Stimulated activated CD8-positive, alpha-beta memory T cell treated with anti-CD3 and anti-CD28 coated beads, Interleukin-2, amount 100 ng/mL, for 1 hour (primary cell): ENCODE data around the gene LMF1.
"Not testable (repeated sequence)": the region's sequence is repeated elsewhere in the genome, so short reads cannot be mapped to it uniquely, and the experiment has no call there.

Experiments
- DNase-seq, 2 donors: peaks; one replicate each; pipeline ENCODE4 v3.0.0-alpha.2; 2020; ENCODE audit warnings: low read depth in 2 of 2

LMF1 gene

DNA sequence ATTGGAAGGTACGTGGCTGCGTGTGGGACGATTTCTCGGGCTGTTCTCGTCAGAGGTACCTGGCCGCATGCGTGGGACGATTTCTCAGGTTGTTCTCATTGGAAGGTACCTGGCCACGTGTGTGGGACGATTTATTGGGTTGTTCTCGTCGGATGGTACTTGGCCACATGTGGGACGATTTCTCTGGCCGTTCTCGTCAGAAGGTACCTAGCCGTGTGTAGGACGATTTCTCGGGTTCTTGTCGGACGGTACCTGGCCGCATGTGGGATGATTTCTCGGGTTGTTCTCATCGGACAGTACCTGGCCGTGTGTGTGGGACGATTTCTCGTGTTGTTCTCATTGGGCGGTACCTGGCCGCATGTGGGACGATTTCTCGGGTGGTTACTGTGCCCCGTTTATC, 120.1 kb downstream of the LMF1 start:
- no peak for DNase-seq

DNA sequence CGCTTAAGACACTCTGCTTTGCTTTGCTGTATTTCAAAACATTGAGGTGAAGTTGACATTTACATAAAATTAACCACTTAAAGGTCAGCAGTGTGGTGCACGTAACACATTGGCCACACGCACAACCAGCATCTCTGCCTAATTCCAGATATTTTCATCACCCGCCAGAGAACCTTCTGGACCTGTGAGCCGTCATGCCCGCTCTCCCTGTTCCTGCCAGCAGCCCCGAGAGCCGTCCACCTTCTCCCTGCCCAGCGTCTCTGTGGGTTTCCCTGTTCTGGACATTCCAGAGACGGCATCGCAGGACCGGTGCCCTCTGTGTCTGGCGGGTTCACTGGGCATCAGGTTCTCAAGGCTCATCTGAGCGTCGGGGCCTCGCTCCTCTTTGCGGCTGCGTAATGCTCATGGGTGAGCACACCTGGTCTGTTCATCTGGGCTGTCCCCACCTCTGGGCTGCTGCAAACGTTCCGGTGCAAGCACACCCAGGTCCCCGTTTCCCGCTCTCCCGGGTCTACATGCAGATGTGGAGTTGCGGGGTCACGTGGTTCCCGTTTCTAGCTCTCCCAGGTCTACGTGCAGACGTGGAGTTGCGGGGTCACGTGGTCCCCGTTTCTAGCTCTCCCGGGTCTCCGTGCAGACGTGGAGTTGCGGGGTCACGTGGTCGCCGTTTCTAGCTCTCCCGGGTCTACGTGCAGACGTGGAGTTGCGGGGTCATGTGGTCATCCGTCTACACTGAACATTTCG, 122.1 kb downstream of the LMF1 start:
- DNase-seq = no peak

- no peak for DNase-seq
Observed at GRCh38 chr16:847681-848445, 122.9 kb downstream of the LMF1 start.

GRCh38 chr16:847151-847550, 123.6 kb downstream of the LMF1 start:
- no peak for DNase-seq

- DNase-seq = no peak
Observed at GRCh38 chr16:845351-845745, 125.4 kb downstream of the LMF1 start.

GRCh38 chr16:844638-845350, 126.0 kb downstream of the LMF1 start:
- no peak for DNase-seq

- no peak for DNase-seq
Observed at GRCh38 chr16:843771-844170, 127.0 kb downstream of the LMF1 start.

DNA sequence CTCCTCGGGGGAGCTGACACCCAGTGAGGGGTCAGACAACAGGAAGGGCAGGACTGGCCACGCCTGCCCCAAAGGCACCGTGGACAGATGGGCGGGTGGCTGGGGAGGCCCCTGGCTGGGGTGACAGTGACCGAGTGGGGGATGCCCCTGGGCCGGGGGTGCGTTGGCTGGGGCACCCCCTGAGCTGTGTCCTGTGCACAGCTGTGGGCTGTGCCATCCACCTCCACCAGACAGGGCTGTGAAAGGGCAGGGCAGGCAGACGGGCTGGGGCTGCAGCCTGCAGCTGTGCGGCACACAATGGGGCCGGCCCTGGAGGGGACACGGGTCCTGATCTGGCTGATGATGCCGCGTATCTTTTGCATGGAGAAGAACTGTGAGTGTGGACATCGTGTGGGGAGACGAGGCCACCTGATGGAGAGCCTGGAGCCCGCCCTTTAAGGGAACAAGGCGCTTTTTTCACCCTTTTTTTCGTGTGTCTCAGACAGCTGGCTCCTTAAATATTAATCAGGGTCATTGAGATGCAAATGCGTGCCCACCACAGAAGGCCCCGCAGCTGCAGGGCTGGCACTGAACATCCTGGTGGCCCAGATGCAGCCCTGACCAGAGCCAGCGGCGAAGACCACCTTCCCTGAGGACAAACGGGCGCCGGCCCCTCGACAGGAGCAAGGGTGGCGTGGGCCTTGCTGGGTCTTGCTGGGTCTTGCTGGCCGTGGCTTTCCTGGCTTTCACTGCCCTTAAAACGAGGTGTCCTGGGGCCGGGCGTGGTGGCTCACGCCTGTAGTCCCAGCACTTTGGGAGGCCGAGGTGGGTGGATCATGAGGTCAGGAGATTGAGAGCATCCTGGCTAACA, 127.8 kb downstream of the LMF1 start:
- DNase-seq = no peak

DNA sequence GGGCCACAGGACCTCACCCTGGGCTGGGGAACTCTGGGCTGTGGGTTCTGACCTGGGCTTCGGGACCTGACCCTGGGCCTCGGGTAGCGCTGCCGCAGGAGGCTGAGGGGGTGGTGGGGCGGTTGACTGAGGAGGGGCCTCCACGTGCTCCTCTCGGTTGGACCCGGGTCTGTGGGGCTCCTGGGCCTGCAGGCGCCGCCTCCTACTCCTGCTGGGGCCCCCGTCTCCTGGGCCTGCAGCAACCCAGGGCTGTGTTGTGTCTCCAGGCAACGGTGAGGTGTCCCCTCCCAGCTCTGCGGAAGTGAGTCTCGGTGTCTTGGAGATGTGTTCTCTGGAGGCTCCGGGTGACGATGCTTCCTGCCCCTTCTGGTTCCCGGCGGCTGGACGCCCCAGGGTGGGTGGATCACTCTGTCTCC, 128.7 kb downstream of the LMF1 start:
- DNase-seq = no peak

GRCh38 chr16:841455-842060, 129.2 kb downstream of the LMF1 start:
- no peak for DNase-seq

DNA sequence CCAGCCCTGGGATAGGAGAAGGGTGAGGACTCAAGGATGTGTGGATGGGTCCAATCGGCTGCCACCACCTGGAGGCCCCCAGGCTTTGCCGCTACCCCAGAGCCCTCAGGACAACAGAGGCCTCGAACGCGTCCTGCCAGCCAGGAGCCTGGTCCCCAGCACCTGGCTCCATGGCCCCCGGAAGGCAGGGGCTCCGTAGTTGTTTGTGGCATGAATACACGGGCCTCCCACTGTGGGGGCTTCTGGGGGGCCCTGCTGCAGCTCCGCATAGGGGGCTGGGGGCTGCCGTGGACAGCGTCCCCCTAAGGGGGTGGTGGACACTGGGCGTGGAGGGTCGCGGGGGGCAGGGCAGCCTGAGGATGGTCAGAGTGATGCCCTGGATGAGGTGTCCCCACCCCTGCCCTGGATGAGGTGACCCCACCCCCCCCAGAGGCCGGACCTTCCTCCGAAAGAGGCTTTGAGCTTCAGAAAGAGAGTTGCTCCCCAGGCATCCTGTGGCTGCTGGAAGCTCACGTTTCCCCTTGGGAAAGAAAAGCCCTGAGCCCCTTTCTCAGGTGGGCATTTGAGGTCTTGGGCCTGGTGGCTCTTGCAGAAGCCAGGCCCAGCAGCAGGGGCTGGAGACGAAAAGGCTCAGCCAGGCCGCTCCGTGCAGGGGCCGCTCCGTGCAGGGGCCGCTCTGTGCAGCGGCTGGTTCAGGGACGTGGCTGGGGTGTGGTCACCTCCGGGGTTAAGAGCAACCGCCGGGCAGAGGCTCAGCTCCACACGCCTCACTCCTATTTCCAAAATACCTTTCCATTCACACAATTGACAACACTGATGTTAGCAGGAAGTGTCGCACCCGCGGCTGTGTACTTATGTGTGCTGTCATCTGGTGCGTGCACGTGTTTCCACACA, 130.0 kb downstream of the LMF1 start:
- no peak for DNase-seq

GRCh38 chr16:839643-840408, 131.0 kb downstream of the LMF1 start:
- DNase-seq = no peak

- DNase-seq = no peak
Observed at GRCh38 chr16:838741-839140, 132.0 kb downstream of the LMF1 start.

GRCh38 chr16:836822-837221, 134.0 kb downstream of the LMF1 start:
- not testable (repeated sequence) for DNase-seq

DNA sequence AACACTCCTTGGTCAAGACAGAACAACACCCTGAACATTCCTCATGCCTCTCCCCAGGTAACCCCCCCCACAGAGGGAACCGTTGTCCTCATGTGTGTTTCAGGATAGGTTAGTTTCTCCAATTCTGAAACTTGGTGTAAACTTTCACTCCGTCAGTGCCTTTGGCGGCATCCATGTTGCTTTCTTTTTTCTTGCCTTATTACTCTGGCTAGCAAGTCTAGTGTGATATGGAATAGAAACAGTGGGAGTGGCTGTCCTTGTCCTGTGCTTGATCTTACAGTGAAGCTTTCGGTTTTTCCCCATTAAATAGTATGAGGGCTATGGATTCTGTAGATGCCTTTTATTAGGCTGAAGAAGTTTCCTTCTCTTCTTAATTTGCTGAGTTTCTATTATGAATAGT, 134.6 kb downstream of the LMF1 start:
- DNase-seq = no peak

DNA sequence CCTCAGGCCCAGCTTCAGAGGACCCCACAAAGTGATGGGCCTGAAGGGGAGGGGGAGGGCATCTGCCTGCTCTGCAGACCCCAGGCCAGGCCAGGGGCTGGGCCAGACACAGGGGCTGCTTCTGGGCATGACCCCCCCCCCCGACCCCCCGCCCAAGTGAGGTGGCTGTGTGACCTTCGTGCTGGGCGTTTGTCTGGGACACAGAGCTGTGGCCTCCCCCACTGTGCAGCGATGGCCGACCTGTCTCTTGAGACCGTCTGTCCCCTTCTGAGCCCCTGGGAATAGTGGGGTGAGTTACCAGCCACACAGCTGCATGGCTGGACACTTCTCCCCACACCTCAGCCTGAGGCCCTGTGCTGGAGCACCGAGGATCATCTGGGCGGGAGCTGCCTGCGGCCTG, 135.4 kb downstream of the LMF1 start:
- DNase-seq = no peak

- DNase-seq = no peak
Observed at GRCh38 chr16:833411-833810, 137.4 kb downstream of the LMF1 start.

DNA sequence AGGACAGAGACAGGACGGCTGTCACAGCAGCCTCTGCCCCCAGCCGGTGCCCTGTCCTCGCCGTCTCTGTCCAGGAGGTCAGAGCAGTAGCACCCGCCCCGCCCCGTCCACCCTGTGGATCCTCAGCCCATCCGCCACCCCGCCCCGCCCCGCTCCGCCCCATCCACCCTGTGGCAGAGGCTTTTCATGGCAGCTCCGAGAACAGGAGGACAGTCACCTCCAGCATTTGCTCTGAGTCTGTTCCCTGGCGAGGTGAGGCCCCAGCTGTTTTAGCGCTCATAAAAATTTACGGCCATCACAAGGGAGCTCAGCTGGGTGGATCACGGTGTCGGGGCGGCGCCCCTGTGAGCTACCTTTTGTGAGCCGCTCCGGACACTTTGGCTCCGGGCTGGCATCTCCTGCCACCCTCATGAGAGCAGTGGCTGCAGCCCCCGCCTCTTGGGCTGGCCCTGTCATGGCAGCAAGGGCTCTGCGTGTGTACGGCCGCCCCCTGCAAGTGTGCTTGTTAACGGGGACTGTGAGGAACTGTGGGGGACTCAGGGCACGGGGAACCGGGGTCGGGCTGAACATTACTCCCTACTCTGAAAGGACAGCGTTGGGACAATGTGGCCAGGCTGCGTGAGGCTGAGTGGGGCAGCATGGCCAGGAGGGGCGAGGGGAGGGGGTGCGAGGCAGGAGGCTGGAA, 138.0 kb downstream of the LMF1 start:
- no peak for DNase-seq
